Endothelial cell of umbilical vein (primary cell): ENCODE data around the gene TM6SF1. TPM values are rescaled to one million over a fixed set of nuclear protein-coding genes. Genes with fewer than 3 reads are reported as not detected.
"Not testable (repeated sequence)": the region's sequence is repeated elsewhere in the genome, so short reads cannot be mapped to it uniquely, and the experiment has no call there.

Source experiments
- BruUV-seq: library from RNA; stranded (reverse); fragments of 400-500 nt; replicated peaks from 2 replicates; lab custom pipeline; 2021; lab: Mats Ljungman, UMichigan
- CTCF ChIA-PET: fragments of 300-600, 350-600 bp; sonication (Branson Sonifier 250); formaldehyde crosslinking; loops from one replicate; lab custom pipeline; 2021; ENCODE audit warnings: antibody characterized with exemption, inconsistent platforms; lab: Charles Lee
- POLR2A ChIA-PET: fragments of 300-600, 350-600 bp; sonication (Branson Sonifier 250); formaldehyde crosslinking; loops from one replicate; lab custom pipeline; 2021; ENCODE audit warnings: antibody characterized with exemption, inconsistent platforms; lab: Charles Lee
- DNase-seq: peaks from one replicate; pipeline ENCODE4 v3.0.0-alpha.2; 2011; ENCODE audit warnings: low read depth, low spot score
- FAIRE-seq: peaks from 2 replicates; lab custom pipeline; 2011; peaks lifted over from hg19 to GRCh38; lab: Jason Lieb, UNC
- H2AFZ ChIP-seq: 2 replicates; pipeline ENCODE4 v1.6.0; 2012; ENCODE audit warnings: low read depth, low read length, control low read depth, inconsistent platforms
- H3K27ac ChIP-seq: 2 replicates; pipeline ENCODE4 v1.5.1; 2011; ENCODE audit warnings: low read depth, mild to moderate bottlenecking, control low read depth, low read length, moderate library complexity; ENCODE audit not compliant: insufficient read depth
- H3K27me3 ChIP-seq, 2 experiments: 2 replicates each; pipeline versions ENCODE4 v1.6.0 to v1.6.1; 2011; ENCODE audit warnings: low read length in 2 of 2, mixed read lengths in 1 of 2; ENCODE audit not compliant: control insufficient read depth in 2 of 2, insufficient read depth in 2 of 2
- H3K36me3 ChIP-seq, 2 experiments: 2 replicates in 1 of 2; 3 replicates in 1 of 2; pipeline ENCODE4 v1.5.1; 2011; ENCODE audit warnings: low read length in 2 of 2, mild to moderate bottlenecking in 1 of 2, moderate library complexity in 1 of 2; ENCODE audit not compliant: control insufficient read depth in 2 of 2, insufficient read depth in 2 of 2; ENCODE audit errors: extremely low read depth in 1 of 2
- H3K4me1 ChIP-seq: 3 replicates; pipeline ENCODE4 v1.5.1; 2011; ENCODE audit warnings: mild to moderate bottlenecking, low read length; ENCODE audit not compliant: control insufficient read depth, insufficient read depth; ENCODE audit errors: extremely low read depth
- H3K4me2 ChIP-seq: 2 replicates; pipeline ENCODE4 v1.6.1; 2011; ENCODE audit warnings: low read length, control low read depth, mixed read lengths; ENCODE audit not compliant: insufficient read depth
- H3K4me3 ChIP-seq, 3 experiments: fragments of 200-600 bp in 1 of 3; sonication (generic), shearing (Covaris generic) in 1 of 3; replicated peaks in 1 of 3; 2 replicates each; pipeline ENCODE4 v1.5.1; 2011 to 2016; ENCODE audit warnings: control low read depth in 3 of 3, low read length in 3 of 3, mild to moderate bottlenecking in 2 of 3, inconsistent platforms in 1 of 3, low read depth in 1 of 3, moderate library complexity in 1 of 3; ENCODE audit not compliant: insufficient read depth in 1 of 3
- H3K79me2 ChIP-seq: 2 replicates; pipeline ENCODE4 v1.6.0; 2012; ENCODE audit warnings: low read length, inconsistent platforms; ENCODE audit not compliant: control insufficient read depth, insufficient read depth
- H3K9ac ChIP-seq: replicated peaks from 2 replicates; pipeline ENCODE3; 2011; ENCODE audit warnings: low read length, control low read depth; ENCODE audit not compliant: insufficient read depth; ENCODE audit errors: extremely low read depth
- H3K9me1 ChIP-seq: replicated peaks from 3 replicates; pipeline ENCODE4 v1.6.0; 2011; ENCODE audit warnings: mild to moderate bottlenecking, low read length; ENCODE audit not compliant: control insufficient read depth, insufficient read depth; ENCODE audit errors: extremely low read depth
- H3K9me3 ChIP-seq: replicated peaks from 2 replicates; pipeline ENCODE4 v1.5.1; 2012; ENCODE audit warnings: low read length, inconsistent platforms; ENCODE audit not compliant: control insufficient read depth, insufficient read depth
- H4K20me1 ChIP-seq: replicated peaks from 2 replicates; pipeline ENCODE3; 2011; ENCODE audit warnings: mild to moderate bottlenecking, low read length; ENCODE audit not compliant: control insufficient read depth, insufficient read depth; ENCODE audit errors: extremely low read depth
- CTCF ChIP-seq, 2 donors: IDR thresholded peaks; 1 replicate in 1 of 2; 2 replicates in 1 of 2; pipeline ENCODE4 v1.5.1; 2011; ENCODE audit warnings: low read length in 2 of 2, mild to moderate bottlenecking in 2 of 2, moderate library complexity in 2 of 2, control low read depth in 1 of 2, inconsistent platforms in 1 of 2, low read depth in 1 of 2; ENCODE audit not compliant: insufficient read depth in 1 of 2; ENCODE audit errors: extremely low read depth in 1 of 2
- EZH2 ChIP-seq: IDR thresholded peaks from 2 replicates; pipeline ENCODE4 v1.6.1; 2012; ENCODE audit warnings: borderline replicate concordance, low read depth, mild to moderate bottlenecking, moderate library complexity, low read length, inconsistent platforms; ENCODE audit not compliant: severe bottlenecking
- FOS ChIP-seq: IDR thresholded peaks from 2 replicates; pipeline ENCODE4 v1.6.1; 2011; ENCODE audit warnings: mild to moderate bottlenecking, low read length, moderate library complexity, borderline replicate concordance; ENCODE audit not compliant: insufficient read depth
- GATA2 ChIP-seq: IDR thresholded peaks from 2 replicates; pipeline ENCODE4 v1.7.0; 2011; ENCODE audit warnings: low read depth, mild to moderate bottlenecking, moderate library complexity, mixed read lengths, low read length; ENCODE audit not compliant: insufficient read length, insufficient read depth
- JUN ChIP-seq: IDR thresholded peaks from 2 replicates; pipeline ENCODE4 v1.6.1; 2011; ENCODE audit warnings: borderline replicate concordance, low read depth; ENCODE audit not compliant: insufficient read length, insufficient read depth
- MAX ChIP-seq: IDR thresholded peaks from 2 replicates; pipeline ENCODE4 v1.6.1; 2011; ENCODE audit not compliant: insufficient read depth, insufficient read length
- MYC ChIP-seq: IDR thresholded peaks from one replicate; pipeline ENCODE4 v1.6.1; 2011; ENCODE audit warnings: mild to moderate bottlenecking, low read depth, low read length
- POLR2A ChIP-seq: IDR thresholded peaks from 2 replicates; pipeline ENCODE4 v1.6.1; 2012; ENCODE audit warnings: low read depth, mild to moderate bottlenecking, control low read depth, low read length
- POLR2AphosphoS5 ChIP-seq: IDR thresholded peaks from 2 replicates; pipeline ENCODE4 v1.6.1; 2012; ENCODE audit warnings: low read depth, mild to moderate bottlenecking, control low read depth, low read length, moderate library complexity; ENCODE audit not compliant: insufficient read depth
- dilution Hi-C: fragments of 300-500 bp; cut with MboI; formaldehyde crosslinking; loops from one replicate; pipeline ENCODE4 v1.15.0; 2019; ENCODE audit warnings: low sequenced_read_pairs; ENCODE audit not compliant: extremely low pct_ligation_motif_present
- intact Hi-C: fragments of 100-400 bp; cut with micrococcal nuclease; formaldehyde crosslinking; loops from one replicate; pipeline ENCODE4 v1.10.0; 2022
- polyA plus RNA-seq, 4 experiments: library from polyadenylated mRNA; depleted of rRNA in 3 of 4; stranded (reverse) in 3 of 4; unstranded in 1 of 4; fragments of >200 nt; gene quantifications; 2 replicates each; pipeline versions ENCODE4 v1.2.1 to v1.2.3, GENCODE V29; 2011 to 2012; ENCODE audit warnings: missing spikeins in 1 of 4
- total RNA-seq: library from RNA; stranded (reverse); gene quantifications from 2 replicates; pipeline ENCODE4 v1.2.3, GENCODE V29; 2021

TM6SF1 gene
- total and polyA plus RNA-seq, 2 donors (not counting 3 experiments of a cell fraction or from before 2014, with no cell fraction given), result 26.5 to 38.0 TPM

- H3K79me2 ChIP-seq, BruUV-seq, dilution Hi-C loops, FAIRE-seq, H3K27me3 ChIP-seq, intact Hi-C loops, DNase-seq, H3K9me3 ChIP-seq, H3K27ac ChIP-seq, H3K9ac ChIP-seq, POLR2A ChIA-PET, H3K4me1 ChIP-seq, H4K20me1 ChIP-seq, H2AFZ ChIP-seq, H3K9me1 ChIP-seq, H3K4me2 ChIP-seq, H3K4me3 ChIP-seq: not testable (repeated sequence)
- CTCF ChIA-PET, result interaction anchor here (1.6 kb wide), 1 partner anchor 12 kb away, joined by 5 read pairs; no protein-coding TSS in a partner anchor
- H3K36me3 ChIP-seq, result peaks cover 13 to 18% of the 10 kb centered on the region in 2 experiments
These were observed 34.7 kb downstream of the TM6SF1 start for GRCh38 chr15:83142151-83142550.

- Histone ChIP-seq H3K79me2 (no peaks in the 10 kb centered on the region), H3K9me1 (no peaks in the 10 kb centered on the region), H3K4me1 (no peaks in the 10 kb centered on the region), H3K27ac (no peak overlapping the region), H2AFZ (no peak overlapping the region), H4K20me1 (peaks cover 2% of the 10 kb centered on the region), H3K4me3 (no peak overlapping the region), H3K9ac (no peak overlapping the region), H3K27me3 (no peaks in the 10 kb centered on the region), H3K9me3 (no peaks in the 10 kb centered on the region), H3K36me3 (peaks cover 20 to 23% of the 10 kb centered on the region in 2 experiments), H3K4me2 (no peak overlapping the region)
- ChIA-PET CTCF (interaction anchor here (1.2 kb wide), 1 partner anchor 10 kb away, joined by 3 read pairs; no protein-coding TSS in a partner anchor), POLR2A (no interaction called here)
- no peak for FAIRE-seq
- no peak for TF ChIP-seq CTCF (IDR thresholded peaks at IDR 0.05; ENCODE audit: extremely low read depth in 1 of 2, insufficient read depth in 1 of 2, low read depth in 1 of 2, low read length in 2 of 2)
- no peak for TF ChIP-seq EZH2
- TF ChIP-seq MYC, result no peak
- TF ChIP-seq JUN, result no peak
- no peak for TF ChIP-seq FOS
- TF ChIP-seq POLR2AphosphoS5, result no peak
- no peak for TF ChIP-seq POLR2A
- no peak for TF ChIP-seq GATA2
- no peak for TF ChIP-seq MAX
- dilution Hi-C loops, result no loop called here
- no peak for DNase-seq
- intact Hi-C loops, result no loop called here
- BruUV-seq, result no TSS peak
These were observed 37.3 kb downstream of the TM6SF1 start for GRCh38 chr15:83144771-83145170.
